Thoracic aorta endothelial cell (primary cell): ENCODE results near the gene BLMH. TPM values are rescaled to one million over a fixed set of nuclear protein-coding genes. Genes with fewer than 3 reads are reported as not detected.
A peak's percentile ranks its signal among the peaks of the same experiment; 100 is the strongest.

Experiments used
- small RNA-seq: library from RNA; depleted of rRNA; stranded (forward); fragments of <200 nt; gene quantifications from one replicate; pipeline ENCODE3, GENCODE V24; 2012
- total RNA-seq: library from RNA; depleted of rRNA; stranded (reverse); fragments of >200 nt; gene quantifications from 2 replicates; pipeline ENCODE4 v1.2.3, GENCODE V29; 2012

BLMH gene
- 62.2 and 75.1 TPM in 2 replicates for total RNA-seq

GRCh38 chr17:30291543-30292285 lies at the start of gene BLMH:
Gene BLMH, minus strand, starts transcription at chr17:30291944. Its CDS starts 125 bp downstream, at chr17:30291819.

DNA sequence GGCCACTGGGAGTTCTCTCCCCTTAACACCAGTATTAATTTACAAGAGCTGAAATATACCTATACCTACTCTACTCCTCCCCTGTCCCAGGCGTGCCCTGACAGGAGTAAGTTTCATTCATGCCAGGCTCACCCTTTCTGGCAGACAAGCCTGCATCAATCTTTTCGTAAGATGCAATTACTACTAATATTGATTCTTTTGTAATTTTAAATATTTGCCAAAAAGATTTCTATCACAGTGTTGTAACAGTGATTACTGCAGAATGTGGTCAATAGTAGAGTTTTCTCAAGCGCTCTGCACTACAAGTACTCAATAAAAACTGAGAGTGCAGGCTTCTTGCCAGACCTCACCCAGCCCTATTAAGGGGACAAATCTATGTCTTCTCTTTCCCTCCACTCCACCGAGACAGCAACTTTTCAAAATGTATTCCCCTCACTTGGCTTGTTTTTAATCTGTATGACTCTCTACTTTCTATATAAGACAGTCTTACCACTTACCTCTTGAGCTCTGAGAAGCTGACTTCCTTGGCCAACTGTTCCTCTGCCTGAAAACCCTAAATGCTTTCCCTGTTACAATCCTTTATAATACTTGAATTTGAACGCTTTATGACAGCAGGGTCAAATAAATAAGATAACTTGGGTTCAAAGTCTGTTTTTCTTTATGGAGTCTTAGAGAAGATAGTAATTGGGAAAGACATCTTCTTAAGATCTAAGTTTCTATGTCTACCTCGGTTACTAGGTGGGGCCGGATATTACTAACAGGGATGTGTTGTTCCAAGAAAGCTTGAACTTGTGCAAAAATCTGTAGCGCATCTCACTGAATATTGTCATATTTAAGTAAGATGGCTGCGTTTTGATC lies 42.0 kb upstream of the BLMH start, which contains the start of gene TMIGD1:
TSS of gene TMIGD1 (minus strand) at position 555 of the 858 bp plus-strand sequence. CDS start 1,924 bp downstream, outside the sequence.

DNA sequence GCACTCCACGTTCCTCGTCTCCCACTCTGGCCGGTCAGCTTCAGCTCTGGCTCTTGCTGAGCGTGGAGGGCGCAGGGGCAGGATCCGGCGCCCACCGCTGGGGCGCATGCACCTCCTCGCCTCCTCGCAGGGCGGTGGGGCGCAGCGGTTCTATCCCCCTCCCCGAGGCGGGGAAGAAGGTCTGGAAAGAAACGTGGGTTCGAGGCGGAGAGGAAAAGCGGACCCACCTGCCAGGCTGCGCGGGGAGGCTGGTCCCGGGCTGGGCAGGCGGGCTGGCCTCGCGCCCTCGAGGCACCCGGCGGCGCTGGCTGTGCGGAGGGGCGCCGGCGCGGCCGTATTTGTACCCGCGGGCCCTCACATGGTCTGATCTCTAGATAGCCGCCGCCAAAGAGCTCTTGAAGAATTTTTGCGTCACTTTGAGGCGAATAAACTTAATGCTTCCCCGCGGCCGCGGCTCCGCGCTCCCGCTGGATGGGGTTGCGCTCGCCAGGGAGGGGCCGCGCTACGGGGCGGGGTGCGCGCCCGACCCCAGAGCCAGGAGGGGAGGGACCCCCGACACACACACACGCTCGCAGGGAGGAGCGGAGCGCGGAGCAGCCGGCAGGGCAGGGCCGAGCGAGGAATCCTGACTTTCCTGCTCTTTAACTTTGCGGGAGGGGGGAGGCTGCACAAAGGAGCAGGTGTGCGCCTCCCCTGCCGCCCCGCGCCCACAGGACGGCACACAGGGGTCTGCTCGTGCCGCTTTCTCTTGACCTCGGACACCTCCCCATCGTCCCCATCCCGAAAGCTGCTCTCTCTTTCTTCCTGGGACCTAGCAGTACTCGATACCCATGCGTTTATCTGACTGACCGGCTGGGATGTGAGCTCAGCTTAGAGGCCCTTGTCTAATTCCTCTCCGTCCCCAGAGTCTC lies 56.1 kb downstream of the BLMH start, which contains the start of gene SLC6A4:
TSS of gene SLC6A4 (minus strand) at position 312 of the 911 bp plus-strand sequence. CDS start 13,739 bp downstream, outside the sequence.

Small RNA genes lying within 50 kb of the gene (small RNA-seq; reads per million reads assigned to genes)
- gene RF00154, result 8.7 reads per million, percentile 90 among the genes with 10 or more reads in this experiment
- not detected for gene RNU6-1267P

Other genes with a start within 250 kb of the BLMH start
- 16.8 and 18.0 TPM in 2 replicates for gene NSRP1, start 175.1 kb downstream of the BLMH start, total RNA-seq
- 0.13 TPM in 1 of 2 replicates, not detected in the other for gene SLC6A4, start 56.2 kb downstream of the BLMH start, total RNA-seq
- not detected in 2 replicates for gene TMIGD1, start 42.1 kb upstream of the BLMH start, total RNA-seq
- gene CPD, start 87.0 kb upstream of the BLMH start, total RNA-seq, result 158 and 161 TPM in 2 replicates
- gene GOSR1, start 185.5 kb upstream of the BLMH start, total RNA-seq, result 30.9 and 33.7 TPM in 2 replicates